ENCODE data around the gene SRGAP1. TPM values are rescaled to one million over a fixed set of nuclear protein-coding genes. Genes with fewer than 3 reads are reported as not detected.

SRGAP1 gene
- total and polyA plus RNA-seq, 2 of the 13 experiments (the other 11 are each of a cell fraction or from before 2014, with no cell fraction given) = 1.6 to 3.4 TPM

DNA sequence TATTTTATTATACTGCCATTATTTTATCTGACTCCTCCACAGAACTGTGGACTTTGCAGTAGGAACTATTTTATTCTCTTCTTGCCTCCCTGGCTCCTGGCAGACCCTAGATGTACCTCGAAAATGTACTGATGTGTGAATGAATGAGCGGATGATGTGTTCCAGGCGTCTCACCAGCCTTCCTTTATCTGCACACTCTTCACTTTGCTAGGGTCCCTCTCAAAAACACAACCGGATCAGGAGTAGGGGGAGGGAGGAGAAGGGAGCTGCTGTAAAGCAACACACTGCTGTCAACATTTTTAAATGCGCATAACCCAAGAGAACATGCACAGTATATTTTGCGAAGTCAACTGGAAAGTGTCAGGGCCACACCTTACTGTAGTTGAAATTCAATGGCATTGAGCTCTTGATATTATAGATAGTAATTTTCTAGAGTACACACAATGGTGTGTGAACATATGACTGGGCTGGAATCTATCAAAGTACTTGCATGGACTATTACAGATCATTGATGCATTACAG lies 36.3 kb downstream of the SRGAP1 start:
- Histone ChIP-seq H3K27me3 (ENCODE audit: control insufficient read depth in 1 of 2, insufficient read depth in 2 of 2, low read length in 2 of 2) (no peaks in the 10 kb centered on the region), H3K9ac (ENCODE audit: insufficient read depth, low read depth, low read length) (no peak overlapping the region), H3K4me1 (ENCODE audit: insufficient read depth, low read length) (peaks cover 8% of the 10 kb centered on the region; the same call in 1 of the 2 replicates), H3K9me3 (ENCODE audit: low read length) (no peaks in the 10 kb centered on the region), H3K79me2 (ENCODE audit: insufficient read depth, low read length) (no peaks in the 10 kb centered on the region), H3K36me3 (replicated peaks in 1 of 2; ENCODE audit: control insufficient read depth in 1 of 2, insufficient read depth in 2 of 2, low read length in 2 of 2) (no peaks in the 10 kb centered on the region), H3K27ac (ENCODE audit: extremely low read length, insufficient read depth, low read length) (no peak overlapping the region), H3K4me3 (replicated peaks in 1 of 3; ENCODE audit: insufficient read depth in 1 of 3, low read depth in 2 of 3, low read length in 3 of 3) (no peak overlapping the region), H2AFZ (ENCODE audit: low read length) (no peak overlapping the region), H4K20me1 (ENCODE audit: insufficient read depth, low read length) (no peaks in the 10 kb centered on the region), H3K4me2 (ENCODE audit: low read depth, low read length) (no peak overlapping the region)
- 95% methylated on average over 6 of the region's 6 CpGs for WGBS (ENCODE audit: low lambda C conversion rate)
- in situ Hi-C loops (cut with HindIII; ENCODE audit: extremely low pct_ligation_motif_present, low pct_unique_long_range_greater_than_20kb) = no loop called here
- ATAC-seq (no peak), DNase-seq (ENCODE audit: low spot score) (no peak), FAIRE-seq (no peak)
- intact Hi-C loops (cut with micrococcal nuclease; ENCODE audit: unreplicated experiment) = no loop called here
- CTCF ChIA-PET (ENCODE audit: low intra/inter-chr PET ratio, low total read pairs) = no interaction called here
- TF ChIP-seq GATAD1 (CRISPR knock-in tag; IDR thresholded peaks at IDR 0.05) (no peak), RARA (CRISPR knock-in tag; IDR thresholded peaks at IDR 0.05) (no peak), ZNF12 (CRISPR knock-in tag; IDR thresholded peaks at IDR 0.05) (no peak), TBL1XR1 (IDR thresholded peaks at IDR 0.05; ENCODE audit: borderline replicate concordance, low read length, partially characterized antibody) (no peak), ZMYM3 (CRISPR knock-in tag; IDR thresholded peaks at IDR 0.05) (no peak), TCF7 (IDR thresholded peaks at IDR 0.05; ENCODE audit: low read depth) (no peak), ZNF615 (CRISPR knock-in tag; IDR thresholded peaks at IDR 0.05; ENCODE audit: borderline replicate concordance) (no peak)
- TF ChIP-seq, protein P1, sequence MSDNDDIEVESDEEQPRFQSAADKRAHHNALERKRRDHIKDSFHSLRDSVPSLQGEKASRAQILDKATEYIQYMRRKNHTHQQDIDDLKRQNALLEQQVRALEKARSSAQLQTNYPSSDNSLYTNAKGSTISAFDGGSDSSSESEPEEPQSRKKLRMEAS (IDR thresholded peaks at IDR 0.05) = no peak
- TF ChIP-seq, protein P2, sequence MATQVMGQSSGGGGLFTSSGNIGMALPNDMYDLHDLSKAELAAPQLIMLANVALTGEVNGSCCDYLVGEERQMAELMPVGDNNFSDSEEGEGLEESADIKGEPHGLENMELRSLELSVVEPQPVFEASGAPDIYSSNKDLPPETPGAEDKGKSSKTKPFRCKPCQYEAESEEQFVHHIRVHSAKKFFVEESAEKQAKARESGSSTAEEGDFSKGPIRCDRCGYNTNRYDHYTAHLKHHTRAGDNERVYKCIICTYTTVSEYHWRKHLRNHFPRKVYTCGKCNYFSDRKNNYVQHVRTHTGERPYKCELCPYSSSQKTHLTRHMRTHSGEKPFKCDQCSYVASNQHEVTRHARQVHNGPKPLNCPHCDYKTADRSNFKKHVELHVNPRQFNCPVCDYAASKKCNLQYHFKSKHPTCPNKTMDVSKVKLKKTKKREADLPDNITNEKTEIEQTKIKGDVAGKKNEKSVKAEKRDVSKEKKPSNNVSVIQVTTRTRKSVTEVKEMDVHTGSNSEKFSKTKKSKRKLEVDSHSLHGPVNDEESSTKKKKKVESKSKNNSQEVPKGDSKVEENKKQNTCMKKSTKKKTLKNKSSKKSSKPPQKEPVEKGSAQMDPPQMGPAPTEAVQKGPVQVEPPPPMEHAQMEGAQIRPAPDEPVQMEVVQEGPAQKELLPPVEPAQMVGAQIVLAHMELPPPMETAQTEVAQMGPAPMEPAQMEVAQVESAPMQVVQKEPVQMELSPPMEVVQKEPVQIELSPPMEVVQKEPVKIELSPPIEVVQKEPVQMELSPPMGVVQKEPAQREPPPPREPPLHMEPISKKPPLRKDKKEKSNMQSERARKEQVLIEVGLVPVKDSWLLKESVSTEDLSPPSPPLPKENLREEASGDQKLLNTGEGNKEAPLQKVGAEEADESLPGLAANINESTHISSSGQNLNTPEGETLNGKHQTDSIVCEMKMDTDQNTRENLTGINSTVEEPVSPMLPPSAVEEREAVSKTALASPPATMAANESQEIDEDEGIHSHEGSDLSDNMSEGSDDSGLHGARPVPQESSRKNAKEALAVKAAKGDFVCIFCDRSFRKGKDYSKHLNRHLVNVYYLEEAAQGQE (IDR thresholded peaks at IDR 0.05; ENCODE audit: borderline replicate concordance in 1 of 2, low read depth in 1 of 2, low read length in 2 of 2) = no peak
- POLR2A ChIA-PET = interaction anchor here (1.4 kb wide), 1 partner anchor 9 kb away, joined by 3 read pairs; no protein-coding TSS in a partner anchor
- BruUV-seq (replicated peaks) = no TSS peak
